Measurements from ENCODE around the gene IFIT3.
"Not testable (repeated sequence)": the region's sequence is repeated elsewhere in the genome, so short reads cannot be mapped to it uniquely, and the experiment has no call there.

The IFIT3 gene

DNA sequence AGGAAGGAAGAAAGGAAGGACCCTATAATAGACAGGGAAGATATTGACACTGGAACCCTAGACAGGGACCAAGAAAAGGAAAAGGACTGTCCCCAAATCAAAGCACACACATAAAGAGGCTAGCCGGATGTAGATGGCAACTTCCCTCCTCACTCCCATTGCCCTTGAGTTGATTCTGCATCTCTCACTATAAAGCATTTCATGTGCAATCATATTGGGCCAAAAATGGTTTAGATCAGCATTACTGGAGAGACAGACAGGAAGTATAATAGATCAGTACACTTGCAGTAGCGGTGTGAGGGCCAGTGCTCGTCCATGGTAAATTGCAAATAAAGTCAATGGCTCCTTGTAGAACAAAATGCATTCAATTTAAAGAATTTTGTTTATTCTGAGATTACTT lies 8.4 kb downstream of the IFIT3 start:
- no peak for DNase-seq

- DNase-seq, result peak; percentile 52
These were observed 9.7 kb downstream of the IFIT3 start for GRCh38 chr10:89337484-89337883.

- DNase-seq, result no peak
These were observed 10.9 kb downstream of the IFIT3 start for GRCh38 chr10:89338713-89339112.

- DNase-seq, result no peak
These were observed 12.1 kb downstream of the IFIT3 start for GRCh38 chr10:89339875-89340274.

- DNase-seq, result no peak
These were observed 13.9 kb downstream of the IFIT3 start for GRCh38 chr10:89341649-89342048.

DNA sequence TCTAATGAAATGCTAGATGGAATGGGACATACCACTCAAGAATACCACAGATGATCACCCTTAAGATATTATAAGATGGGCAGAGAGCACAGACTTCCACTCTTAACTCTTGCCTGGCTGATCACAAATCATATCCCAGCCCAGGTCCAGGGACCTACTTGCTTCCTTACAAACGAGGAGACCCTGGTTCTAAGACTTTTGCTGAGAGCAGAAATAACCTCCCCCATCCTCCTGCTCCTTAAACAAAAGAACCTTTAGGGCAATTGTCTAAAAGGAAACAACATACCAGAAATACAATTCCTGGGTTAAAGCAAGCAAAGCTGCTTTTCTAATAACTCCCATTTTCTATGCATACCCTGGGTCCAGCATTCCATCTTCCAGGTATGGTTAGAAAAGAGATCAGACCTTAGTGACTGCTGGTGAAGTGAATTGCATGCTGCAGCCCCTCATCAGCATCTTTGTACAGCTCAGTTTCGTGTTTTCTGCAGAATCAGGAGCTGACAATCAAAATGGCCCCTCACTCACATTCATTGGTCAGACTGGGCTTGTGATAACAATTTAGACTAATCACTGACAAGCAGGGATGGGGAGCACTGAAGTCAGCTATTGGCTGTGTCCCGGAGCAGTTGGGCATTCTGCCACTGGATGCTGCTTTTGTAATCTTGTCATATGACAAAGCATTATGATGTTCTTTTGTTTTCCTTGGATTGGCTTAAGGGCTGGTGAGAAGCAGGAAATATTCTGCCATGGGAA lies 14.6 kb downstream of the IFIT3 start:
- DNase-seq, result peak; percentile 62

- no peak for DNase-seq
These were observed 15.4 kb downstream of the IFIT3 start for GRCh38 chr10:89343089-89343767.

DNA sequence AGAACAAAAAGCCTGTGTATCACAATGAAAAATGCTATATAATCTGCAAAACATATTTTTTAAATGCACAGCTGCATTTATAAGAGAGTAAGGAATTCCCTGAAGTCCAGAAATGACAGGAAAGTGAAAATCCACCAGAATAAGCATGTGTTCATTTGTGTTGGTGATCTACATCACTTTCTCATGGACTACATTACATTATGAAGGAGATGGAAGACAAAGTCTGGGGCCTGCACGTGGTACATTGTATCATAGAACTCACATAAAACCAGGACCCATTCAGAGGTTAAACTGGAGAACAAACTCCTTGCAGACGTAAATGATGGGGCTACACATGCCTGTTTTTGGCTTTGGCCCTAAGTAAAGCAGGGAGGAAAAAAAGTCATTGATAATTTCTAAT lies 16.4 kb downstream of the IFIT3 start:
- DNase-seq, result no peak

DNA sequence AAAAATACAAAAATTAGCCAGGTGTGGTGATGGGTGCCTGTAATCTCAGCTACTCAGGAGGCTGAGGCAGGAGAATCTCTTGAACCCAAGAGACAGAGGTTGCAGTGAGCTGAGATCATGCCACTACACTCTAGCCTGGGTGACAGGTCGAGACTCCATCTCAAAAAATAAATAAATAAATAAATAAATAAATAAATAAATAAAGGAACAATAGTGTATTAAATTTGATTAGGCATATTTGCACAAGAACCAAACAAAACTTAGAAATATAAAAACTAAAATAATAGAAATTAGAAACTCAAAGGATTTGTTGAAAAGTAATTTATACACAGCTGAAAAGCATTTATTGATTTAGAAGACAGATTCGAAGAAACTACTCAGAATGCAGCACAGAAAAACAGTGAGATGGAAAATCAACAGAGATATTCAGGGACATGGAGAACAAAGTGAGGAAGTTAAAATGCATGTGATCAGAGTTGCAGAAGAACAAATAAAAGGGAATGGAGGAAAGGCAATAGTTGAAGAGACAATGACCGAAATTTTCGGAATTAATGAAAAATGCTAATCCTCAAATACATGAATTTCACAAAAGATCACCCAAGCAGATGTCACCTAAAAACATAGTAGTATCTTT lies 17.7 kb downstream of the IFIT3 start:
- DNase-seq, result no peak

DNA sequence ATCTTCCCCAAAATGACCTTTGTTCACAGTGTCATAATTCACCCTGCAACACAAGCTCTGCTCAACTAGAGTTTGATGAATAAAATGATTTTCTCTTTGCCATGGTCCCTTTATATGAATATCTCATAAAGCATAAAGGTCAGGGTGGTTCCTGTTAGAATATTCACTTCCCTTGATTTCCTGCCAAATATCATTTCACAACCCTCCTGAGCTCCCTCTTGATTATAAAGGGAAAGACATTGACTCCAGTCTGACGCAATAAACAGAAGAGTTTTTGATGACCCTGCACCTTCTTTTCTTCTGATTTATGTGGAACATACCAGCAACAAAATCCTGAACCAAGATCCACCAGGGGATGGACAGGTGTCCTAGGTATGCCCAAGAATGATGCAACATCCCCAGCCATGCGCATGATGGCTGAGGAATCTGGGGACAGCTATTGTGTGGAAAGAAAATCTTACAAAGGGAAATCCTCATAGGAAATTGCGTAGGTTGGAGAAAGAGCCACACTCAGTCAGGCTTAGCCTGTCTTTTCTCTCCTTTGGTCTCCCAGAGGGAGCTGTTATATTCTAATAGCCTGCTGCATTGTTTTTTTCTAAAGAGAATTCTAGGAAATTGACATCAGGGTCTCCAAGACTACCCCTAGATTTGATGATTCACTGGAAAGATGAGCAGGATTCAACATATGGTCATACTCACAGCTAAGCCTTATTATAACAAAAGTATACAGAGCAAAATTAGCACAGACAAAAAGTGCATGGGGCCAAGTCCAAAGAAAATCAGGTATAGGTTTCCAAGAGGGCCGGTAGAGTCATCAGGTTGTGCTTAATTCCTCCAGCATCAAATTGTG lies 18.8 kb downstream of the IFIT3 start:
- peak; percentile 40 for DNase-seq

DNA sequence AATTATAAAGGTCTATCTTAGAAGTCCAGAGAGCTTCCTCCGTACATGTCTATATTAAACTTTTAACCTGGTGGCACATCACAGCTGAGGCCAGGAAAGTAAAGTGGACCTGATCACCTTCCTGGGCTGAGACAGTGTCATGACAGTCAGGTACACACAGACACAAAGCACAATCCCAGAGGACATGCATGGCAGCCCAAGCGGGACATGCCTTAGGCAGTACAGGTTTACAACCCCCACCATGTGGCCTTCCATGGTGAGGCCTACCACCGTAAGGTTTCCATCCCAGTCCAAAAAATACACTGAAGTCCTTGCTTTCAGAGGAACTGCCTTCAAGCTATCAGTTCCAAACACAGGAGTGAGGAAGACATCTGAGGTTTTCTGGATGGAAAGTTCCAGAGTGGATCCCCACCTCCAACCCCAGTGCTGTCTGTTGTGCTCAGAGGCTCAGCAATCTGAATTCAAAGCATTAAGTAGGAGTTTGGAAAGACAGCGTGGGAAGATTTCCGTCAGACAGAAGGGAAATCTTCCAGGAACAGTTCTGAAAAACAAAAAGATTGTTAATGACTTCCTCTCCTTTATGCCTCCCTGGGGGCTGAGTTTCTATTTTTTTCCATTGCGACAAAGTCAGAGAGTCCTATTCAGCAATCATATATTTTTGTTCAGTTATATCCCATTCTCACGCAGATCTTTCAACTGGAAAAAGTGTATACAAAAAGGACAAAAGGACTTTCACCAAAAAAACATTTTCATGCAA lies 20.1 kb downstream of the IFIT3 start:
- no peak for DNase-seq

GRCh38 chr10:89348481-89348880 lies 20.7 kb downstream of the IFIT3 start:
- DNase-seq, result no peak

DNA sequence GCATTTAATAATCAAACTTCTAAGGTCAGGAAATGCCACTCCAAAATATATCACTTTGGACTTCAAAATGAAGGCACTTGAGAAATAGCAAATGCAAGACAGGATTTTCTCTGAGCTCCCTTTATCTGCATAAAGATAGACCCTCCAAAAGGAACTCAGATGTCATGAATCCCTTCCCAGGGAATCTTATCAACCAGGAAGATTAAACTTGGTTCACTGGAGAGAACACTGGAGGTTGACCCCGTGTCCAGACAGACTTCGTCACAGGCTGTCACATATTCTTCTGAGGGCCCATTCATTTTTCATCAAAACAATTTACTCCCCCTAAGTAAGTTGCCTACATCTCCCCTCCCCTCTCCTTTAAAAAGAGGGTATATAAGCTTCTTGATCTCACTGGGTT lies 21.2 kb downstream of the IFIT3 start:
- DNase-seq, result no peak

DNA sequence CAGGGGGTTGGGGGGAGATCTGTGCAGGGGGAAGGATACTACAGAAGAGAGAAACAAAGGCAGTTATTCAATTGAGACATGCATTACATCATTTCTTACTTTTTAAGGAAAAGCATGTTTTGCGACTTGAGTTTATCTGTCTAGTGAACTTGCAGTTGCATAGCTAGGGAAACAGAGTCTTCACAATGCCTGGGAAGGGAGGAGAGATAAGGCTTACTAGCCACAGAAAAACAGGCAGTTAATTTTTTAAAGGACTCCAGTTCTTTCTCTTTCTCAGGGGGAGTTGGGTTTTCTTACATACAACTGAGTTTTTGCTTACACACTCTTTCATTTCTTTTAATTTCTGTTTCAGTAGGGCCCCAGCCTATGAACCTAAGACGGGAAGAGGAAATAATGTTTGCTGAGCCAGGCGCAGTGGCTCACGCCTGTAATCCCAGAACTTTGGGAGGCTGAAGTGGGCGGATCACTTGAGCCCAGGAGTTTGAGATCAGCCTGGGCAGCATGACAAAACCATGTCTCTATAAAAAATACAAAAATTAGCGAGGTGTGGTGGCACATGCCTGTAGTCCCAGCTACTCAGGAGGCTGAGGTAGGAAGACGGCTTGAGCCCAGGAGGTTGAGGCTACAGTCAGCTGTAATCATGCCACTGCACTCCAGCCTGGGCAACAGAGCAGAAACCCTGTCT lies 23.0 kb downstream of the IFIT3 start:
- not testable (repeated sequence) for DNase-seq

GRCh38 chr10:89351412-89351779 lies 23.6 kb downstream of the IFIT3 start:
- no peak for DNase-seq

DNA sequence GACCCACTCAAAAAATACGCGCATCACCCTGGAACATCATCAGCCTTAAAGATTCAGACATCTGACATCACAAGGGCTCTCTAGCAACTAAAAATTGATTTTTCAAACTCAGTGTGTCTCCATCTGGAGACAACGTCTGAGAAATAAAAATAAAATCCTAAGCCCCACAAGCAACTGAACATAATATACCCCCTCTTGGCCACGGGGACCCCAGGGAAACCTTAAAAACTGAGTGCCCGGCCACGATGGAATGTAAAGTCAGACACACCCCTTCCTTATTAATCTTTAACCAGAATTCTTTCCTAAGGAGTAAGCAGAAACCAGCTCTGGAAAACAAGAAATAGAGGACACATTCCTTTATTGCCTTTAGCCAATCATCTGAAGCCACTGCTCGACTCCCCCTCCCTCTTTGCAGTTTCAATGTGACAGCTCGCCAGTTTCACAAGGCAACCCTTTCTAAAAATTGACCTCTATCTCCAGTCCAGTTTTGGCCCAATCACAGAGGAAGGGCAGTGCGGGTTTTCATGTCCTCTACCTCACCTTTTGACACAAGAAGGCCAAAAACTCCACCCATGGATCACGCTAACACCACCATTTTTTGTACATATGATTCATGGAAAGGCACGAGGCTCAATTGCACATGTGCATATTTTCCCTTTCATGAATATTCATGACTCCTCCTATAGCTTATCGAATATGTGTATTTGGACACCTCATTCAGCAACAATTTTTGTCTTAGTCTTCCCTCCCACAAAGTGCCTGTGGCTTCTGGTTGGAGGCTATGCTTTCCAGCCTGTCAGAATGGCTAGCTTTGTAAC lies 24.2 kb downstream of the IFIT3 start:
- peak; percentile 98 for DNase-seq

DNA sequence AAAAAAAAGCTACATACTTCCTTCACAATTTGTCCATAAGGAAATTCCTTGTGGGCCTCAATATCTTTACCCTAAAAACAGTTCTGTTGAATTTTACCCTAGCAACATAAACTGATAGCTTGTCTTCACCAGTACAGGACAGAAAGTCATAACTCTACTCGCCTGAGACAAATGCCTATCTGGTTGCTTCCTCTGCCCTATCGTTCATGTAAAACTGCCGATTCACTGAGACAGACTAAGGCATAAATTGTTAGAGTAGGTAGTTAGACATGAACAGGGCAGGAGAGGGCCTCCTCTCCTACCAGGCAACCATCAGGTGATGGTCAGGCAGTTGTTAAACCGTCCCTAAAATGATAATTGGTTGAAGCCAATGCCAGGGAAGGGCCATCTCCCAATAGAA lies 25.0 kb downstream of the IFIT3 start:
- peak; percentile 30 for DNase-seq

DNA sequence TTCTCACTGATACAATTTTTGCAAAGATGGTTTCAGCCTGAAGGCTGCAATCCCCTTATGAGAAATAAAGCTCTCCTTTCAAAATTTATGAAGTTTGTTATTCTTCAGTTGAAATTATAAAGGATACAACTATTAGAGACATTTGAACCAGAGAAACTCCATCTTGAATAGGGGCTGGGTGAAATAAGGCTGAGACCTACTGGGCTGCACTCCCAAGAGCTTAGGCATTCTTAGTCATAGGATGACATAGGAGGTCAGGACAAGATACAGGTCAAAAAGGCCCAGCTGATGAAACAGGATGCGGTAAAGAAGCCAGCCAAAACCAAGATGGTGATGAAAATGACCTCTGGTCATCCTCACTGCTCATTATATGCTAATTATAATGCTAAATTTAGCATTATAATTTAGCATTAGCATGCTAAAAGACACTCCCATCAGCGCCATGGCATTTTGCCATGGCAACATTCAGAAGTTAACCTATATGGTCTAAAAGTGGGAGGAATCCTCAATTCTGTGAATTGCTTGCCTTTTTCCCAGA lies 27.7 kb downstream of the IFIT3 start:
- DNase-seq, result peak; percentile 48

- no peak for DNase-seq
These were observed 29.3 kb downstream of the IFIT3 start for GRCh38 chr10:89357096-89357495.

DNA sequence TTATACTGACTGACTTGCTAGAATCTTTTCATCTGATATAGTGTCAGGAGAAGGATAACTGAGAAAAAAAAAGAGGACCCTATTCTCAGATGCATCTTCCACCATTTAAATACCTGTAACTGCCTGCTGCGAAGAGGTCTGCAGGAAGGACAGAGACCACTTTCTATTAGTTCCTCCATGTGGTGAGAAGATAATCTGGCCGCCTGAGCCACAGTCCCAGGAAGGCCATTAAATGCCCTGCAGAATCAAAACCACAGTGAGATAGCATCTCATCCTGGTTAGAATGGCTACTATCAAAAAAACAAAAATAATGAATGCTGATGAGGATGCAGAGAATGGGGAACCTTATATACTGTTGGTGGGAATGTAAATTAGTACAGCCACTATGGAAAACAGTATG lies 30.2 kb downstream of the IFIT3 start:
- no peak for DNase-seq
